Measurements from ENCODE around the gene DYNC1H1.

The DYNC1H1 gene

GRCh38 chr14:101957406-101958234 is 6.8 kb upstream of the DYNC1H1 start:
- Histone ChIP-seq H3K4me3 (ENCODE audit: extremely low read depth, insufficient read depth, low read length, poor library complexity, severe bottlenecking) (no peak overlapping the region), H3K27ac (ENCODE audit: low read depth, low read length, severe bottlenecking) (no peak overlapping the region), H3K36me3 (ENCODE audit: control insufficient read depth, insufficient read depth, low read length) (no peaks in the 10 kb centered on the region), H3K9me3 (ENCODE audit: control insufficient read depth, low read length) (no peaks in the 10 kb centered on the region), H3K4me1 (ENCODE audit: control insufficient read depth, insufficient read depth, low read length, poor library complexity, severe bottlenecking) (peaks cover 7% of the 10 kb centered on the region)
- WGBS, 2 experiments (ENCODE audit: insufficient coverage in 2 of 2): 87 to 94% methylated on average over 12 to 13 of the region's 13 CpGs

- H3K4me3 ChIP-seq (ENCODE audit: extremely low read depth, insufficient read depth, low read length, poor library complexity, severe bottlenecking): no peak overlapping the region
- WGBS, 2 experiments (ENCODE audit: insufficient coverage in 2 of 2): 84 to 96% methylated on average over 5 of the region's 11 CpGs
- no peak overlapping the region for H3K27ac ChIP-seq (ENCODE audit: low read depth, low read length, severe bottlenecking)
- peaks cover 10% of the 10 kb centered on the region for H3K4me1 ChIP-seq (ENCODE audit: control insufficient read depth, insufficient read depth, low read length, poor library complexity, severe bottlenecking)
- H3K36me3 ChIP-seq (ENCODE audit: control insufficient read depth, insufficient read depth, low read length): no peaks in the 10 kb centered on the region
- no peaks in the 10 kb centered on the region for H3K9me3 ChIP-seq (ENCODE audit: control insufficient read depth, low read length)
Observed at GRCh38 chr14:101958418-101959180, 5.8 kb upstream of the DYNC1H1 start.

GRCh38 chr14:101959277-101959676 is 5.1 kb upstream of the DYNC1H1 start:
- Histone ChIP-seq H3K9me3 (ENCODE audit: control insufficient read depth, low read length) (no peaks in the 10 kb centered on the region), H3K4me3 (ENCODE audit: extremely low read depth, insufficient read depth, low read length, poor library complexity, severe bottlenecking) (no peak overlapping the region), H3K4me1 (ENCODE audit: control insufficient read depth, insufficient read depth, low read length, poor library complexity, severe bottlenecking) (peaks cover 10% of the 10 kb centered on the region), H3K36me3 (ENCODE audit: control insufficient read depth, insufficient read depth, low read length) (no peaks in the 10 kb centered on the region), H3K27ac (ENCODE audit: low read depth, low read length, severe bottlenecking) (no peak overlapping the region)
- WGBS, 2 experiments (ENCODE audit: insufficient coverage in 2 of 2): 100% methylated on average over 1 of the region's 2 CpGs; no CpG with 5 or more reads in 1 of the 2 experiments

- H3K4me3 ChIP-seq (ENCODE audit: extremely low read depth, insufficient read depth, low read length, poor library complexity, severe bottlenecking): no peak overlapping the region
- H3K9me3 ChIP-seq (ENCODE audit: control insufficient read depth, low read length): no peaks in the 10 kb centered on the region
- peaks cover 10% of the 10 kb centered on the region for H3K4me1 ChIP-seq (ENCODE audit: control insufficient read depth, insufficient read depth, low read length, poor library complexity, severe bottlenecking)
- WGBS, 2 experiments (ENCODE audit: insufficient coverage in 2 of 2): 60 to 66% methylated on average over 8 to 10 of the region's 13 CpGs
- no peaks in the 10 kb centered on the region for H3K36me3 ChIP-seq (ENCODE audit: control insufficient read depth, insufficient read depth, low read length)
- H3K27ac ChIP-seq (ENCODE audit: low read depth, low read length, severe bottlenecking): no peak overlapping the region
Observed at GRCh38 chr14:101960225-101960624, 4.1 kb upstream of the DYNC1H1 start.

- Histone ChIP-seq H3K4me3 (ENCODE audit: extremely low read depth, insufficient read depth, low read length, poor library complexity, severe bottlenecking) (no peak overlapping the region), H3K27ac (ENCODE audit: low read depth, low read length, severe bottlenecking) (no peak overlapping the region), H3K4me1 (ENCODE audit: control insufficient read depth, insufficient read depth, low read length, poor library complexity, severe bottlenecking) (peaks cover 10% of the 10 kb centered on the region), H3K36me3 (ENCODE audit: control insufficient read depth, insufficient read depth, low read length) (no peaks in the 10 kb centered on the region), H3K9me3 (ENCODE audit: control insufficient read depth, low read length) (no peaks in the 10 kb centered on the region)
- 32 to 34% methylated on average over 15 to 16 of the region's 19 CpGs for WGBS, 2 experiments (ENCODE audit: insufficient coverage in 2 of 2)
Observed at GRCh38 chr14:101961011-101961721, 3.2 kb upstream of the DYNC1H1 start.

GRCh38 chr14:101961746-101962502 is 2.4 kb upstream of the DYNC1H1 start:
- H3K4me1 ChIP-seq (ENCODE audit: control insufficient read depth, insufficient read depth, low read length, poor library complexity, severe bottlenecking): peaks cover 10% of the 10 kb centered on the region
- WGBS, 2 experiments (ENCODE audit: insufficient coverage in 2 of 2): 93 to 94% methylated on average over 6 of the region's 9 CpGs
- no peaks in the 10 kb centered on the region for H3K36me3 ChIP-seq (ENCODE audit: control insufficient read depth, insufficient read depth, low read length)
- H3K27ac ChIP-seq (ENCODE audit: low read depth, low read length, severe bottlenecking): no peak overlapping the region
- no peaks in the 10 kb centered on the region for H3K9me3 ChIP-seq (ENCODE audit: control insufficient read depth, low read length)
- no peak overlapping the region for H3K4me3 ChIP-seq (ENCODE audit: extremely low read depth, insufficient read depth, low read length, poor library complexity, severe bottlenecking)

GRCh38 chr14:101962503-101962874 is 1.9 kb upstream of the DYNC1H1 start:
- WGBS, 2 experiments (ENCODE audit: insufficient coverage in 2 of 2): 73 to 80% methylated on average over 4 to 5 of the region's 5 CpGs

GRCh38 chr14:101963052-101963451 is 1.3 kb upstream of the DYNC1H1 start:
- Histone ChIP-seq H3K9me3 (ENCODE audit: control insufficient read depth, low read length) (no peaks in the 10 kb centered on the region), H3K4me3 (ENCODE audit: extremely low read depth, insufficient read depth, low read length, poor library complexity, severe bottlenecking) (no peak overlapping the region), H3K36me3 (ENCODE audit: control insufficient read depth, insufficient read depth, low read length) (peaks cover 4% of the 10 kb centered on the region), H3K4me1 (ENCODE audit: control insufficient read depth, insufficient read depth, low read length, poor library complexity, severe bottlenecking) (peaks cover 10% of the 10 kb centered on the region), H3K27ac (ENCODE audit: low read depth, low read length, severe bottlenecking) (no peak overlapping the region)
- WGBS, 2 experiments (ENCODE audit: insufficient coverage in 2 of 2): 80 to 86% methylated on average over 1 of the region's 5 CpGs

More at GRCh38 chr14:101962503-101962874, 1.9 kb upstream of the DYNC1H1 start:
- H3K4me1 ChIP-seq (ENCODE audit: control insufficient read depth, insufficient read depth, low read length, poor library complexity, severe bottlenecking): peaks cover 10% of the 10 kb centered on the region
- H3K27ac ChIP-seq (ENCODE audit: low read depth, low read length, severe bottlenecking): no peak overlapping the region
- H3K36me3 ChIP-seq (ENCODE audit: control insufficient read depth, insufficient read depth, low read length): peaks cover 2% of the 10 kb centered on the region
- H3K4me3 ChIP-seq (ENCODE audit: extremely low read depth, insufficient read depth, low read length, poor library complexity, severe bottlenecking): no peak overlapping the region
- no peaks in the 10 kb centered on the region for H3K9me3 ChIP-seq (ENCODE audit: control insufficient read depth, low read length)

GRCh38 chr14:101963656-101964296 is 597 bp upstream of the DYNC1H1 start:
- H3K36me3 ChIP-seq (ENCODE audit: control insufficient read depth, insufficient read depth, low read length): peaks cover 11% of the 10 kb centered on the region
- peaks cover 10% of the 10 kb centered on the region for H3K4me1 ChIP-seq (ENCODE audit: control insufficient read depth, insufficient read depth, low read length, poor library complexity, severe bottlenecking)
- H3K9me3 ChIP-seq (ENCODE audit: control insufficient read depth, low read length): no peaks in the 10 kb centered on the region
- H3K4me3 ChIP-seq (ENCODE audit: extremely low read depth, insufficient read depth, low read length, poor library complexity, severe bottlenecking): no peak overlapping the region
- WGBS, 2 experiments (ENCODE audit: insufficient coverage in 2 of 2): 74 to 78% methylated on average over 13 to 16 of the region's 20 CpGs
- no peak overlapping the region for H3K27ac ChIP-seq (ENCODE audit: low read depth, low read length, severe bottlenecking)

GRCh38 chr14:101965181-101965544 is 790 bp downstream of the DYNC1H1 start:
- Histone ChIP-seq H3K27ac (ENCODE audit: low read depth, low read length, severe bottlenecking) (peak overlapping the region; percentile 83), H3K36me3 (ENCODE audit: control insufficient read depth, insufficient read depth, low read length) (peaks cover 20% of the 10 kb centered on the region)
- 0% methylated on average over 26 to 27 of the region's 28 CpGs for WGBS, 2 experiments (ENCODE audit: insufficient coverage in 2 of 2)

More at GRCh38 chr14:101965181-101965544, 790 bp downstream of the DYNC1H1 start:
- Histone ChIP-seq H3K4me3 (ENCODE audit: extremely low read depth, insufficient read depth, low read length, poor library complexity, severe bottlenecking) (peak overlapping the region; percentile 99), H3K4me1 (ENCODE audit: control insufficient read depth, insufficient read depth, low read length, poor library complexity, severe bottlenecking) (peaks cover 10% of the 10 kb centered on the region), H3K9me3 (ENCODE audit: control insufficient read depth, low read length) (no peaks in the 10 kb centered on the region)
